HuH-7 (cell line): ENCODE measurements around the gene RAET1G.
"Not testable (repeated sequence)": the region's sequence is repeated elsewhere in the genome, so short reads cannot be mapped to it uniquely, and the experiment has no call there.

ENCODE experiments used
- DNase-seq: peaks from one replicate; pipeline ENCODE4 v3.0.0; 2011; ENCODE audit warnings: low spot score

The RAET1G gene

DNA sequence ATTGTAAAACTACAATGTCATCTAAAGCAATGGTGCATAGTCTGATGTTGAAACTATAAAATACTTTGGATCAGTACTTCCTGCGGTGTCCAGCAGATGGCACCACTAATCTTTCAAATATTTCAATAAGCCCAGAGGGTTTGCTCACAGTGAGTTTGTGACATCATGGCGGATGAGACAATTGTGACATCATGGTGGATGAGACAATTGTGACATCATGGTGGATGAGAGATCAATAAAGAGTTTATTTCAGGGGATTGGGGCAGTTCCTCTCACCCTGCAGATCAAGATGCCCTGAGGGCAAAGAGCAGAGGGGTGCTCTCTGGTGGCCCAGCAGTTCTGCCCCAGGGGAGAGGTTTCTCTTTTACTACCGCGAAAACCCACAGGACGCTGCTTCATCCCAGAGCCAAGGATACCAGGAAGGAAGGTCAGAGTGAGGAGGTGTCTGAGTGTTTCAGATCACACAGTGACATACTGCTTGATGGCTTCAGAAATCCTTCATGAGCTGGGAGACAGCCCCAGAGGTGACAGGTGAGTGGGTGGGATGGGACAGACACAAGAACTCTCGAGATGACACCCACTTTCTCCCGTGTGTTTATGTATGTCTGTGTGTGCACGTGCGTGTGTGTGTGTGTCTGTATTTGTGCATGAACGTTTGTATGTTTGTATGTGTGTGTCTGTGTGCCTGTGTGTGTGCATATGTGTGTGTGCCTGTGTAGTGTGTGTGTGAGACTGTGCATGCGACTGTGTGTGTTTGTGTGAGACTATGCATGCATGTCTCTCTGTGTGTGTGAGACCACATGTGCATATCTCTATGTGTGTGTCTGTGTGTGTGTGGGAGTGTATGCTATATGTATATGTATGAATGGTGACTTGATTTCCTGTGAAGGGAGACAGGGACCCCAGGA lies 11.6 kb upstream of the RAET1G start:
- peak; percentile 60 for DNase-seq

DNA sequence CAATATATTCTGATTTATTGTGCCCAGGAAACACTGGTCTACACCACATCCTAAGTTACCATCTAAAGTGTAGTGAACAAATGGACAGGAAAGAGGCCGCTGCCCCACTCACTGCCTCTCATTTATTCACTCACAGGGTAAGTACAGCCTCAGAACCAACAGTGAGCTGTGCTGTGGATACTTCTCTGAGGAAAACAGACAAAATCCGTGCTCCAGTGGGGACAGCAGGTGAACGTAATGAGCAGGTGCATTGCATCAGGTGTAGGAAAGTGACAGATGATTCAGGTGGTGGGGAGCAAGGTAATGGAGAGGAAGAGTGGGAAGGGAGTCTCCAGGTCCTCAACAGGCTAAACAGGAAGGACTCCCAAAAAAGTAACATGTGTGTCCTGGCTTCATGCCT lies 10.5 kb upstream of the RAET1G start:
- DNase-seq, result no peak

DNA sequence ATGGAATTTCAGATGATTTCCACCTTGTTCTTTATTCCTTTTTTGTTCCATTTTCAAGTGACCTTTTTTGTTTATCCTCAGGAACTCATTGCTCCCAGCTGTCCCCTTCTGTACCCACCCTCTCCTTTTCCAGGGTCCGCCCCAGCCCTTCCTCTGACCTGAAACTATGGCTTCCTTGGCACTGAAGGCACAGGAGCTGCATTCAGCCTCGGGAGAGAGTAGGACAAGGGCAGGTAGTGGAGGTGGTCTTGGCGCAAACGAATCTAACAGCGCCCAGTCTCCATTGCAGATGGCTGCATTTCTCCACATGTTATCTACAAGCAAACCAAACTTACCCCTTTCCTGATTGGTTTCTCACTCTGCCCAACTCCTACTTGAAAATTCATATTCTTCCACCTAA lies 10.1 kb upstream of the RAET1G start:
- no peak for DNase-seq

DNA sequence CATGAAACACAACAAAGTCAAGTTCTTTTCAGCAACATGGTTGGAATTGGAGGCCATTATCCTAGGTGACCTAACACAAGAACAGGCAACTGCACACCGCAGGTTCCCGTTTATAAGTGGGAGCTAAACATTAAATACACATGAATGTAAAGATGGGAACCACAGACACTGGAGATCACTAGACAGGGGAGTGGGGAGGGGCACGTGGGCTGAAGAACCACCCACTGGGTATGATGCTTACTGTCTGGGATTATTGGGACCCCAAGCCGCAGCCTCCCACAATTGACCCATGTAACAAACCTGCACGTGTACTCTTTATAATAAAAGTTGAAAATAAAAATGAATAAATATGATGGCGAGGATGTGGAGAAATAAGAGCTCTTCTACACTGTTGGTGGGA lies 8.6 kb upstream of the RAET1G start:
- no peak for DNase-seq

DNA sequence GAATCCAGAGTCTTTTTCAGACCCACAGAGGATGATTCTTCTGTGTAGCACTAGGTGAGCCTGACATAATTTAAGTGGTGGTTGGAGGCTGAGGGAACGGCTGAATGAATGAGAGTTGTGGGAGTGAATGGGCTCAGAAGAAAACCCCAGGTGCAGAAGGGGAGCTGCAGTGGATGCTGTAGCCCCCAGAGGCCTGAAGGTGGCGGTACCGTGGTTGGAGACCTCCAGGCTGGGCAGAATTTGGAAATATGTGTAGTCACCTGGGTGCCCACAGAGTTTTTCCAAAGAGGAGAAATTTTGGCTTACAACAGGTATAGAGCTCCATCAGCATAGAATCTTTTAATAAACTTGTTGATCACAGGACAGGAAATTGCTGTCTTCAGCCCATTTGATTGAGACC lies 6.5 kb upstream of the RAET1G start:
- DNase-seq, result peak; percentile 67

DNA sequence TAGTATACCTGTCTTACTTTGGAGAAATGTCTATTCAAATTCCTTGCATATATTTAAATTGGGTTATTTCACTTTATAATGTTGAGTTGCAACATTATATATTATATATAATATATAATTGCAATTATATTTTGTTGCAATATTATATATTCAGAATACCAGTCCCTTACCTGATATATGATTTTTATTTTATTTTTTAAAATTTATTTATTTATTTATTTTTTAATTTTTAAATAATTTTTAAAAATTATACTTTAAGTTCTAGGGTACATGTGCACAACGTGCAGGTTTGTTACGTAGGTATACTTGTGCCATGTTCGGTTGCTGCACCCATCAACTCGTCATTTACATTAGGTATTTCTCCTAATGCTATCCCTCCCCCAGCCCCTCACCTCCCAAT lies 4.1 kb upstream of the RAET1G start:
- not testable (repeated sequence) for DNase-seq

DNA sequence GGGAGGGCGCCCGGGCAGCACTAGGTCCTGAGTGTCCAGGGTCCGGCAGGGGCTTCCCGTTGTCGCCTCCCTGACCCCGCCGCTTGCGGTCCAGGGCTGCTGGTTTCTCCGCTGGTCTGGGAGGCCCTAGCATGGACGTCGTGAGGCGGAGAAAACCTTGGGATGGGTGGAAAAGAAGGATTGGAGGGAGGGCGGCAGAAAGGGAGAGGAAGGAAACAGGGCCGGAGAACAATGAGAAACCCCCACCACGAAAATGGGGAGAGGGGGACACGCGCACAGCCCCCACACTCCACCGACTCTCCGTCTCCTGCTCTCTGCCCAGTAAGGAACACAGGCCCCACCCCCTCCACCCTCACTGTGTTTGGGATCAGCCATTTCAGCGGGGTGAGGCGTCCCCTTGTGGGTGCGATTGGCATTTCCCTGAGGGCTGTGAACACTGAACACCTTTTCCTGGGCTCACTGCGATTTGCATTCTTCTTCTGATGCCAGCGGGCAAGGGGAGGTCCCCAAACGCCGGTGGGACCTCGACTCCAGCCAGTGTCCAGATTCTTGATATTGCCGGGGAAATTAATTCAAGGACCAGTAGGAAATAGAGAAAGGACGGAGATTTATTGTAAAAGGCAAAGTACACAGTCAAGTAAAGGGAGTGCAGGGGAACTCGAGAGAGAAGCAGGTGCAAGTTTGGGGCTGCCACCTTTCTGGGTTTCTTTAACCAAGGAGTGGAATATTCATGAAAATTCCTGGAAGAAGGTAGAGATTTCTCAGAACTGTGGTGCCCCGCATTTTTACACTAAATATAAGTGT lies 3.3 kb upstream of the RAET1G start:
- DNase-seq, result peak; percentile 86

DNA sequence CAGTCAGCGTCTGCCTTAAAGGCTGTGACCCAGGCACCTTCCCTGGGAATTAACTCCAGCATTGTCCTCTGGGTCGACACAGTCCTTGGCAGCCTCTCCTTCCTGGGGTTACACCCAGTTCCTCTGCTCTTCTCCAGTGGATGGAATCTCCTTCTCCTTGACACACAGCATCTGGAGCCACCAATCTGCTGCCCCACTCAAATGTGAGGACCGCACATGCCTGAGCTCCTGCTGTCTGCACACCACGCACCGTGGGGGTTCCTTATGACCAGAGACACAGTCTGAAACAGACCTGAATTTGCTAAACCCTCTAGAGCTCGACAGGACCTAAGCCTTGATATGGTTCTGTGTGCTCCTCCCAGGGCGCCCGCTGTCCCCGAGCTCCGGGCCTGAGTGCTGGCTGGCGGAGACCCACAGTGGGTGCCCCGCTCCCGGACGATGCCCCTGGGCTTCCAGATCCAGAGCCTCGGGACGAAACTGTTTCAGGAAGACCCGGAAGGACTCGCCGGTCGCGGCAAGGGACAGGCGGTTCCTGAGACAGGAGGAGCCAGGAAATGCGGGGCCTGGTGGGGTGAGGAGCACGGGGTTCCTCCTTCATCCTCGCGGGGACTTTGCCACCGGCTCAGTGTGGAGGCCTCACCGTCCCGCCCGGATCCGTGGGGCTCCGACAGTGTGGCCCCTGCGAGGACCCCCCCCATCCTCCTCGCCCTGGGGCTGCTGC lies 2.5 kb upstream of the RAET1G start:
- DNase-seq, result no peak

DNA sequence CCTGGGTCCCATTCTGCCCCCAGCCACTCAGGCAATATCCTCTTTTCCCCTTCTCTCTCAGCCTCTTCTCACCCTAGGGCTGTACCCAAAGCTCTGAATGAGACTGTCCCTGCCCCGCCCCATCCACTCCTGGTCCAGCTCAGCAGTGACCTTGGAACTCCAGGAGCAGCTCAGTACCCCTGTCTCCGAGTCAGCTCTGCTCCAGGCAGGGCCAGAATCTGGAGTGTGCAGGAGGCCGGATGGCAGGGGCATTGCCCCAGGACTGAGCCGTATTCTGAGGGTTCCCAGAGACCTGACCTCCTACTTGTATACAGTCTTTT lies 2.0 kb upstream of the RAET1G start:
- no peak for DNase-seq

DNA sequence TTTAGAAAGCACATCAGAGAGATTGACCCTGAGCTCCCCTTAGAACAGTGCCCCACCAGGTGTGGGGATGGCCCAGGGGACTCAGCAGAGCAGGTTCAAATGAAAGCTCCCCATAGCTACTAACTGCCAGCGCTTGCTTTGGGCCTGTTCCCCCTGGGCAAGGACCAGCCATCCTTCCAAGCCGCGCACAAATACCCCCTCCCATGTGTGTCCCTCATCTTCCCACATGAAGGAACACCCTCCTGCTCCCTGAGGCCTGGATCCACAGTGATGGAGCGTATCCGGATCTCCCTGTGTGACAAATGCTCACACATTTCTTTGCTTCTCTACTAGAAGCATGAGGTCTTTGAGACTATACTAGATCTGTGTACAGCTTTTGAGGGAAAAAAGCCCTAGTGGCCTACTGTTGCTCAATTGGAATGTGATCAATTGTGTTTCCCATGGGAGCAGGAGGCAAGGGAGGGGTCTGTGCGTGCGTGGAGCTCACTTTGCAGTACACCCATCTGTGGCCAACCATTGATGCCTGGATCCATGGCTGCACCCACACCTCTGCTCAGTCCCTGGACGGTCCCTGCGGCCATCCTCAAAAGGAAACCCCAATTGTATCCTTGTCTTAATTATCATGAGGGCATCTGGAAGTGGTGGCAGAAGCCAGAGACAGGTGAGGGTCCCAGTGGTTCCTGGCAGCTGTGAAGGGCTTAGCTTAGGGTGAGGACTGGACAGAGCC lies 1.4 kb upstream of the RAET1G start:
- no peak for DNase-seq

DNA sequence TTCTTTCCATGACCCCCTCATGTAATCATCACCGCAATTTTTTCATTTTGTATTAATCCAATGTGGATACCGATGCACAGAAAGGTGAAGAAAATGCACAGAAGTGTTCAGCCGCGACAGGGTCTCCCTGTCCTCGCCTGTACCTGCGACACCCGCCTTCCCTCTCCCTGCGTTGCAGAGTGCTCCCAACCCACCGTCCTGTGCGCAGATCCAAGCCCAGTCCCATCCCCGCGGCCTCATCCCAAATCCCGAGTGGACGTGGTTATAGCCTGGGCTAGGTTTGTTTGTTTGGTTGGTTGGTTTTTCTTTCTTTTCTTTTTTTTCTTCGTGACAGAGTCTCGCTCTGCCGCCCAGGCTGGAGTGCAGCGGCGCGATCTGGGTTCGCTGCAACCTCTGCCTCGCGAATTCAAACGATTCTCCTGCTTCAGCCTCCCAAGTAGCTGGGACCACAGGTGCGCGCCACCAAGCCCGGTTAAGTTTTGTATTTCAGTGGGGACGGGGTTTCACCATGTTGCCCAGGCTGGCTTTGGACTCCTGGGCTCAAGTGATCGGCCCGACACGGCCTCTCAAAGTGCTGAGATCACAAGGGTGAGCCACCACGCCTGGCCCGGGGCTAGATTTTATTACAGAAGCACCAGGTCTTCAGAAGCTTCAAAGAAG lies 536 bp upstream of the RAET1G start:
- no peak for DNase-seq

DNA sequence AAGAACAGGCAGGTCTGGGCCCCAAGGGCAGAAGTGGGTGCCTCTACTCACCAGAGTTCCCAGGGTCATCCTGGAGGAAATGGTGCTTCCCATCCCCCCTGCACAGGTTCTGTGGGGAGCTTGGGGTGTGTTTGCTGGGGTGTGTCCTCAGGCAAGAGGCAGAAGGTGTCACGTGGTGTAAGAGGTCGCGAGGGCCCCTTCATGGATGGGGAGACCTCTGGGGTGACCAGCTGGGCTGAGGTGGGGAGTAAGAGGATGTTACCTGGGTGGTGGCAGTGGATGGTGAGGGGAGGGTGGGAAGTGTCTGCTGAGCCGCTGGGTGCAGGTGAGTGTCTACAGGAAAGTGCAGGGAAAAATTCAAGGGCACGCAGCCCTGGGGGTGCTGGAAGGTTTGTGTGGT lies 830 bp downstream of the RAET1G start:
- DNase-seq, result not testable (repeated sequence)

DNA sequence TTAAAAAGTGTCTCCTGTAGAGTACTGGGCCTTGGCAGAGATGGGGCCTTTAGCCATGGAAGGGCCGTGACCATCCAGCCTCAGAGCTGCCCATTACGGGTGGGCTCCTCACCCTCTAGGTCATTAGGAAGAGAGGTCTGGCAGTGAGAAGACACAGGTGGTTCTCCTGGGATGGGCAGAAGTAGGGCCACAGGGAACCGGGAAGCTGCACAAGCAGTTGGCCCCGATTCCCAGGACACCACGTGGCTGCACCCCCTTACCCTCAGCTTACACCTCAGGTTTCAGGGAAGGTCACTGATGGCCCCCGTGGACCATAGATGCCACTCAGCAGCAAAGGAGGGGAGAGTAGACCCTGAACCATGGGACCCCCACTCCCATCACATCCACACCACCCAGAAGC lies 1.6 kb downstream of the RAET1G start:
- DNase-seq, result no peak

DNA sequence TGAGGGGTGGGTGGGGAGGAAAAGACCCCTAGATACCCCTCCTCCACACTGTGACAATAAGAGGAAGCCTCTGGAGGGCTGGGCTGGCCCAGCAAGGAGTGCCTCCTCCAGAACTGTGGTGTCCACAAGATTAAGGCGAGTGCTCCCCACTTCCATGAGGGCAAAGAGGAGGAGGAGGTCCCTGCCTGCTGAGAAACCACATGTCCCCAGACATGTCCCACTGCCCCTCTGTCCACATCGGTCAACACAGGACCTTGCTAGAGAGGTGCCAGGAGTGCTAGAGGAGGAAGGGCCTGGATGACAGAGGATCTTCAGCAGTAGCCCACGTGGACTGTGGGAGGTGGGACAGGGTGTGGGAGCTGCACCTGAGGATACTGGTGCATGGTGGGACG lies 3.1 kb downstream of the RAET1G start:
- DNase-seq, result no peak

DNA sequence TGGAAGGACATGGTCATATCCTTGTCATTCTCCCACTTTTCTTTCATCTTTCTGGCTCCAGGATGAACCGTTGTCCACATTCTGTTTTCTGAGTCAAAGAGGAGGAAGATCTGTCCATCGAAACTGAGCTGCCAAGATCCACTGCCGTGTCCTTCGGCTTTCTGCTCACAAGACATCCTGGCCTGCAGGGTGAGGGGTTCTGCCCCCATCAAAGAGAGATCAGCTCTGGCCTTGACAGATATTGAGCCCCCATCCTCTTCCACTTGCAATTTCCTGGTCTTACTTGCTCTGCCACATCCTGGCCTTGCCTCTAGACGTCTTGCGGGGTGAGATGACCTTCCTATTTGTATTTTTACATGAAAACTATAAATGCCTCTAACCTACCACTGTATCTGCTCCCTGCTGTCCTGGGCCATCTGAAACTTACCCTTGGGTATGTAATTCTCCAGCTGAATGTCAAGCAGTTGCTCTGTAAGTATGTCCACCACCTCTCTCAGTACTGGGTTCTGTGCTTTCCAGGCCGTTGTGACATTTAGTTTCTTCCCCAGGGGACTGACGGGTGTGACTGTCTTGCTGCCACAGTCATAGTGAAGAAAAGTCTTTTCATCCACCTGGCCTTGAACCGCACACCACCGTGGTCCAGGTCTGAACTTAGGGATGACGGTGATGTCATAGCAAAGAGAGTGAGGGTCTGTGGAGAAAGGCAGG lies 3.6 kb downstream of the RAET1G start:
- not testable (repeated sequence) for DNase-seq

DNA sequence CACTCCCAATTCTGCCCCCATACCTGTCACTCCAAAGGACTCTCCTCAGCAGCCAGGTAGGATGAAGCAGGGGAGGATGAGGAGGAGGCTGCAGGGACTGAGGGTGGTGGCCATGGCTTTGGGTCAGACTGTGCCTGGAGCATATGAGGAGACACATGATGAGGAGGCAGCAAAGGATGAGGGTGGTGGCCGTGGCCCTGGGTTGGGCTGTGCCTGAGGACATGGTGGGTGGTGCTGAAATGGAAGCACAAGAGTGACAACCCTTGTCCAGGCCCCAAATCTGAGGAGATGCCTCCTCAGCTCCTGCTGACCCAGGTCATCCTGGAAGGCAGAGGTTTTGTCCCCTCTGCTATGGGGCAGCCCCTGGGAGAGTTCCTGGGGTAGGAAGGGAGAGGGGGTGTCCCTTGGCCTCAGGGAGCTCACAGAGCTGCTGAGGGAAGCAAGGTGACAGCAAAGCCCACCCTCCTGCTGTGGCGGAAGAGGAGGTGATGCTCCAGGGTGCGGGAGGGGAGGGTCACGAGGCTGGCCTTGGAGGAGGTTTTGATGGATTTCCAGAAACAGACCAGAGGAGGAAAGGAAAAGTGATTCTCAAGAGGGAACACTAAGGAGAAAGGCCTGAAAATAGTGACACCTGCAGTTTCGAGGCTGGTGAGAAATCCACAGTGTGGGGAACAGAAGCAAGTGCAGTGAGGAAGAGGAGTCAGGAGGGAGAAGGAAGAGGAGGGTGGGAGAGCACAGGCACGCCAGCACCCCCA lies 4.6 kb downstream of the RAET1G start:
- no peak for DNase-seq

DNA sequence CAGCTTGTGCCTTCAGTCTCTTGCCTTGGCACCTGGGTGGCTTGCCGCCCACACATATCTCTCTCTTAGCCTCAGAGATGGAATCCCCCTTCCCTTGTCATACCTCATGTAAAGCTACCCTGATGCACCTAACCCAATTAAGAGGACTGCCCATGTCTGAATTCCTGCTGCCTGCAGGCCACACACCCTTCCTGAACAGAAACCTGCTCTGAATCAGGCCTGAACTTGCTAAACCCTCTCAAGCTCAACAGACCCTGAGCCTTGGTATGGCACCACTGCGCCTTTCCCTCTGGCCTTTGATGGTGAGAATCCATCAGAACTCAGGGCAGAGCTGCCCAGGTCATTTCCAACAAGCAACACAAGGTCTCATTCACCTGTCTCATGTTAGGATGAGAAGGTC lies 5.2 kb downstream of the RAET1G start:
- DNase-seq, result no peak

DNA sequence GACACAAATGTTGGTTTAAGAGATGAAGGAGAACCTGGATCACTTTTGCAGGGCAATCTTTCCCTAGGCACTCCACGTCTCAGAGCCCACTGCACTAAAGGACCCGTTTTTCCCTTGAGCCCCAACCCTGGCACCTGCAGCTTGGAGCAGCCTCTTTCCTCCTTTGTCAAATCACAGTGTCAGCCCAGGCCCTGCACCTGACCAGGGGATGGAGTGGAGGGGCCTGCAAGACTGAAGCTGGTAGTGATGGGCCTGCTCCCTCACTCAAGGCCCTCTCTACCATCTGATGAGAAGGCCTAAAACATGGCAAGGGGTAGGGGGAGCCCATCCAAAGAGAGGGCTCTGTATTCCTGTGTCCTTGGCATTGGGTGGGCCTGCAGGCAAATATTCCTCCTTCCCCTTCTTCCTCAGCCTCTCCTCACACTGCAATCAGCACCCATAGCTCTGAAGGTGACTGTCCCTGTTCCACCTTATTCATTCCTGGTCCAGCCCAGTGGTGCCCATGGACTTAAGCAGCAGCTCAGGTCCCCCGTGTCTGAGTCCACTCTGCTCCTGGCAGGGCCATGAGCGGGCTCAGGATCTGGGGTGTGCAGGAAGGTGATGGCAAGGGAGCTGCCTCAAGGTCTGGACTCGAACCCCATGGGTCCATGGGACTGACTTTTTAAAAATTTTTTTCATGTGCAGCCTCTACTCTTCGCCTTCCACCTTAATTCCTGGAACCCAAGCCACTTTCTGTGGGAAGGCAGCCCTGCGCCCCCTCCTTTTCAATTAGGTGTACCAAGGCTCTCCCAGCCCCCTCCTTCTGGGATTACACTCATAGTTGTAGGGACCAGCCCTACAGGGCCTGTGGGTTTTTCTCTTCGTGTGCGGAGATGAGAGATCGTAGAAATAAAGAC lies 6.7 kb downstream of the RAET1G start:
- DNase-seq, result no peak
